ENCODE data around the gene BEND6.

DNA sequence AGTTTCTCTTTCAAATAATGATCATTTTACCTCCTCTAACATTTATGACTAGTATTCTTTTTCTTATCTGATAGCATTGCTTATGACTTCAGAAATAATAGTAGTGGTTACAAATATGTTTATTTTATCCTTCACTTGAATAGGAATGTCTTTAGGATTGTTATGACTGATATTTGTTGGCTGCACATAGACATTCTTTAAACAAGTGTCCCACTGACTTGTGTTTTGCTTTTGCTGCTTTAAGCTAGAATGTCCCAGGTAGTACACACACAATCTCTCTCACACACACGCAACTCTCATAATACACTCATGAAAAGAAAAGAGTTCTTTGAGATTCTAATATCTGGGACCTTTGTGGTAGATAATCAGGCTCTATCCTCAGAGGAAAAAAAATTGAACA lies 113.2 kb downstream of the BEND6 start:
- TF ChIP-seq, protein P1, sequence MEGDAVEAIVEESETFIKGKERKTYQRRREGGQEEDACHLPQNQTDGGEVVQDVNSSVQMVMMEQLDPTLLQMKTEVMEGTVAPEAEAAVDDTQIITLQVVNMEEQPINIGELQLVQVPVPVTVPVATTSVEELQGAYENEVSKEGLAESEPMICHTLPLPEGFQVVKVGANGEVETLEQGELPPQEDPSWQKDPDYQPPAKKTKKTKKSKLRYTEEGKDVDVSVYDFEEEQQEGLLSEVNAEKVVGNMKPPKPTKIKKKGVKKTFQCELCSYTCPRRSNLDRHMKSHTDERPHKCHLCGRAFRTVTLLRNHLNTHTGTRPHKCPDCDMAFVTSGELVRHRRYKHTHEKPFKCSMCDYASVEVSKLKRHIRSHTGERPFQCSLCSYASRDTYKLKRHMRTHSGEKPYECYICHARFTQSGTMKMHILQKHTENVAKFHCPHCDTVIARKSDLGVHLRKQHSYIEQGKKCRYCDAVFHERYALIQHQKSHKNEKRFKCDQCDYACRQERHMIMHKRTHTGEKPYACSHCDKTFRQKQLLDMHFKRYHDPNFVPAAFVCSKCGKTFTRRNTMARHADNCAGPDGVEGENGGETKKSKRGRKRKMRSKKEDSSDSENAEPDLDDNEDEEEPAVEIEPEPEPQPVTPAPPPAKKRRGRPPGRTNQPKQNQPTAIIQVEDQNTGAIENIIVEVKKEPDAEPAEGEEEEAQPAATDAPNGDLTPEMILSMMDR (IDR thresholded peaks at IDR 0.05): no peak
- TF ChIP-seq EZH2 (IDR thresholded peaks at IDR 0.05; ENCODE audit: borderline replicate concordance, insufficient read depth, low read depth, low read length, poor library complexity, severe bottlenecking): no peak

Data from B cell (primary cell).